ENCODE measurements around the gene KLK12.
A peak's percentile ranks its signal among the peaks of the same experiment; 100 is the strongest.

The KLK12 gene, protein sequence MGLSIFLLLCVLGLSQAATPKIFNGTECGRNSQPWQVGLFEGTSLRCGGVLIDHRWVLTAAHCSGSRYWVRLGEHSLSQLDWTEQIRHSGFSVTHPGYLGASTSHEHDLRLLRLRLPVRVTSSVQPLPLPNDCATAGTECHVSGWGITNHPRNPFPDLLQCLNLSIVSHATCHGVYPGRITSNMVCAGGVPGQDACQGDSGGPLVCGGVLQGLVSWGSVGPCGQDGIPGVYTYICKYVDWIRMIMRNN

DNA sequence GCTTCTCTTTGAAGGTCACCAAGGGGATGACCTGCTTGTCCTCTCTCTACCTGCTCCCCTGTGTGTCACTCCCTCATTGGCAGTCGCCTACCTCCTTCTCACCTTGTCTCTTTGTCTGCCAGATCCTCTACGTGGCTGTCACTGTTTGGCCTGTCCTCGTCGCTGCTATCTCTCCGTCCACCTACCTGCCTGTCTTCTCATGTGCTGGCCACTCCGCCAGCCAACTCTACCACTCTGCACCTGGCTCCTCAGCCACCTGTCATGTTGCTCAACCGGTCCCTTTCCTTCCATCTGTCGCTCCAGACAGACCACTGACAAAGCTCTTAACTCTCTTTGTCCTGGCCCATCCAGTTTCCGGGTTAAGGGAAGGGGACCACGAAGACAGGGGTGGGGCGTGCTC, at the start of gene KLK12:
Gene KLK12, minus strand, starts transcription at position 299 of the 400 bp plus-strand sequence. CDS start 381 bp downstream, outside the sequence.
- DNase-seq = no peak

DNA sequence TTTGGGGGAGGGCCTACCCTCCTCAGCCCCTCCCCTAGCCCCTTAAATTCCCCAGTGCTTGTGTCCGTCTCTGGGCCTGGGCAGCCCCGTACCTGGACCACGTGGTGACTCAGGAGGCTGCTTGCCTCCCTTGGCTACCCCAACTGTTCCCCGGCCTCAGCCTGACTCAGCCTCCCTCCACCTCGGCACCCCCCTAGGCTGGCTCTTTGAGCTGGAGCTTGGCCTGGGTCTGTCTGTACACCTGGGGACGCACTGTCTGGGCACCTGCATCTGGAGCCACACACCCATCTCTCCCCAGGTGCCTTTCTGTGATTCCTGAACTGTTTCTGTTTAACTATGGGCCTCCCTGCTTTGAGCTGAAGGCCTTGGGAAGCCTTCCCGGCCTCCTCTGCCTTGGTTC, 49.7 kb upstream of the KLK12 start:
- no peak for DNase-seq

DNA sequence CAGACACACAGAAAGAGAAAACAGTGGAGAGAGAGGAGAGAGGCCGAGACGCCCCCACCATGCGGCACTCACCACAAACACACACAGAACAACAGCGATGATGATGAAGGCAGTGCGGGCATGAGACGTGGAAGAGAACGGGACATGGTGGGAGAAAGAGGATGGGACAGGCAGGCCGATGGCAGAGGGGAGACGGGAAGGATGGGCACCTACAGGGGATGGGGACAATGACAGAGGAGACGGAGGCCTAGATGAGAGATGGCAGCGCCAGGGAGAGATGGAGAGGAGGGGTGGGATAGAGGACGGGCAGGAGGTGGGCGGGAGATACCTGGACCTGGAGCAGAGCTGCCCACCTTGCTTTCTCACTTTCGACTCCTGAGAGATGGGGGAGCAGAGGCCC, 49.0 kb upstream of the KLK12 start:
- DNase-seq = no peak

DNA sequence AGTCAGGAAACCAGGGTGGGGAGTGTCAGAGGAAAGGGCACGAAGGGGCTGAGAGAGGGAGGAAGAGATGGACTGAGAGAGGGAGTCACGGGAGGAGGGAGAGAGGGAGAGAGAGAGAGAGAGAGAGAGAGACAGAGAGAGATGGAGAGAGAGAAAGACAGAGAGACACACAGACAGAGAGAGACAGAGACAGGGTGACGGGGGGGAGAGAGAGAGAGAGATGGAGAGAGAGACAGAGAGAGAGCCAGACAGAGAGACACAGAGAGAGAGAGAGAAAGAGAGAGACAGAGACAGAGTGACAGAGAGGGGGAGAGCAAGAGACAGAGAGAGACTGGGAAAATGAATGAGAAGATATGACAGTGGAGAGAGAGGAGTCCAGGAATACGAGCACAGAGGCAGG, 48.4 kb upstream of the KLK12 start:
- DNase-seq = no peak

DNA sequence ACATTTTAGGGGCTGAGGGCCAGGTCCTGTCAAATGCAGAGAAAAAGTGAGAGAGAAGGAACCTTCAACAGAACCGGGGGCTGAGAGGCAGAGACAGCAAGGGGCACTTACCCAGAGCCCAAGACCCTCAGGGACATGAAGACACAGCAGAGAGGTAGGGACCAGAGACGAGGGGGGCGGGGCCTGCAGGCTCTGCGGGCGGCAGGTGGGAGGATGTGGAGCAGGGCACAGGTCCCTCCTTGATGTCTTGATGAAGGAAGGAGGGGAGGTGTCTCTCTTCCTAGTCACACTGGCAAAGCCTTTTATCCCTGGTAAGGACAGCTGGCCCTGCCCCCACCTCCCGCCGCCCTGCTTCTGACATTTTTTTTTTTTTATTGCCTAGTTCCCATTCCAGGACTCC, 47.8 kb upstream of the KLK12 start, which contains the start of gene KLK14:
Gene KLK14, minus strand, starts transcription at position 277 of the 400 bp plus-strand sequence. Its CDS starts 273 bp downstream, at position 4.
- DNase-seq = no peak

DNA sequence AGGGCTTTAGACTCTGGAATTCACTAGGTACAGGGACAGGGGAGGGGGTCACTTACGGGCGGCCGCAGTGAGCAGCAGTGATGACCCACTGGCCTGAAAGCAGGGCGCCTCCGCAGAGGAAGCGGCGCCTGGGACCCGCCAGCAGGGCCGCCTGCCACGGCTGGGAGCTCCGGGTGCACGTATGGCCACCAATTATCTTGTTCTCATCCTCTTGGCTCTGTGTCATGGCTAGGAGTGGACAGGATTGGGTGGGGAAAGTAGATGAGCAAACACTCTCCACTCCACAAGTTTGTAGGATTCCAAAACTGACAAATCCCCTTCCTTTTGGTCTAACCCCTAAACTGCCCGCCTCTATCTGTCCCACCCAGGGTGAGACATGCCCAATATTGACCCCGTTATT, 46.7 kb upstream of the KLK12 start:
- no peak for DNase-seq

DNA sequence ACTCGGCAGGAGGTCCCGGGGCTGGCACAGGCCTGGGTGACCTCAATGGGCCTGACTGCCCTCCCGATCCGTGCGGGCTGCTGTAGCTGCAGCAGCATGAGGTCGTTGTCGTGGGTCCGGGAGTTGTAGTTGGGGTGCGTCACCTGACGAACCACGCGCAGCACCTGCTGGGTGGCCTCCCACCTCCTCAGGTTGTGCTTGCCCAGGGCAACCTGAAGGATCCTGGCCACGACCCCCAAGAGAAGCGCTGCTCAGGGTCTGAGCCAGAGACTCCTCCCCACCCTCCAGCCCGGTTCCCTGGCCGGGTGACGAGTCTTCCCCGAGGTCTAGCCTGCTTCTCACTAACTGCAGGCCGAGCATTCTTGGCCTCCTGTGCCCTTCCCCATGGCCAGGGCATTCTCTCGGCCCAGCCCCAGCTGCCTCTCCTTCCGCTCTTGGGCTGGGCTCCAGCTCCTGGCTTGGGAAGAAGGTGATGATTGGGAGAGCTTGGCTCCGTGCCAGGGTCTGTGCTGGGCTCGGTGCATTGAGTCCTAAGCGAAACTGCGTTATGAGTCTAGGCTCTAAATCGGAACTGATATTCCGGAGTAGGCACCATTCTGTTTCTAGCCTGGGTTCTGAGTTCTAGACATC, 44.8 kb upstream of the KLK12 start:
- no peak for DNase-seq

DNA sequence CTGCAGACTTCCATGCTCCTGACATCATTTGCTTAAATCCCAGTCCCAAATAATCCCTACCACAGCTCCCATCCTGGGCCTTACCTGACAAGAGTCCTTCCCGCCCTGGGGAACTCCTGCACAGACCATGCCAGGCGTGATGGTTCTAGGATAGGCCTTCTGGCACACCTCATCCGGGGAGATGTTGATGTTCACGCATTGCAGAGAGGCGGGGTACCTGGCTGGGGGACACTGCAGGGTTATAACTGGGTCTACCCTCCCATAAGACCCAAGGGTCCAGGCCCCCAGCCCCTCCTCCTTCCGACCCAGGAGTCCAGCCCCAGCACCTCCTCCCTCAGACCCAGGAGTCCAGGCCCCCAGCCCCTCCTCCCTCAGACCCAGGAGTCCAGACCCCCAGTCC, 43.9 kb upstream of the KLK12 start:
- DNase-seq = no peak

DNA sequence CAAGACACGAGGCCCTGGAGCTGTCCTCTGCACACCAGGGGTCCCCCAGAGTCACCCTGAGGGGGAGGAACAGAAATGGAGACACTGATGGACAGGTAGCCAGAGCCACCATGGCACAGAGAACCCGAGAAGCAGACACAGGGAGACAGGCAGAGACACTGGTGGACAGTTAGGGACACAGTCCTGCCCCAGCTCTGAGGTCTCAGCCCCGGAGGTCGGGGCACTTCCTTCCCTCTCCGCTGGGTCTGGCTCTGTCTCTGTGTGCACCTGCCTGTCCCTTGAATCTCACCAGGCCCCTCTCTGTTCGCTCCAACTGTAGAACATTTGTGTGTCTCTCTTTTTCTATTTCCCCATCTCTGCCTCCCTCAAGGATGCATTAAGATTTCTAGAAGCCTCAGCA, 43.3 kb upstream of the KLK12 start:
- DNase-seq = no peak

DNA sequence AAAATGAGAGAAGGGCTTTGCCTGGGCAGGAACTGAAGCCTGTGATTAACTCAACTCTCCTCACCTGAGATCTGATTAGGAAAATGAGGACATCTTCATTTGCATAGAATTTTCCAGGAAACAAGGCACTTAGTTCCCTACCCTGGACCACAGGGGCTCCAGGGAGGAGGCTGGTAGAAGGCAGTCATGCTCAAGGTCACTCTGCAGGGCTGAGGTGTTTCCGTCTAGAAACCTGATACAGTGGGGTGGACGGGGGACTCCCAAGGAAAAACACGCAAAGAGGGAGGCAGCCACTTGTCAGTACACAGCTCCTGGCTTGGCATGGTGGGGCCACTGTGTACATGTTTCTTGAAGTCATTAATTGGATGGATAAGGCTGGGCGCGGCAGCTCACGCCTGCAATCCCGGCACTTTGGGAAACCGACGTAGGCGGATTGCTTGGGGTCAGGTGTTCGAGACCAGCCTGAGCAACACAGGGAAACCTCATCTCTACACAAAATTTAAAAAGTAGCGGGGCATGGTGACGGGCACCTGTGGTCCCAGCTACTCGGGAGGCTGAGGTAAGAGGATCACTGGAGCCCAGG, 41.9 kb upstream of the KLK12 start:
- DNase-seq = no peak

DNA sequence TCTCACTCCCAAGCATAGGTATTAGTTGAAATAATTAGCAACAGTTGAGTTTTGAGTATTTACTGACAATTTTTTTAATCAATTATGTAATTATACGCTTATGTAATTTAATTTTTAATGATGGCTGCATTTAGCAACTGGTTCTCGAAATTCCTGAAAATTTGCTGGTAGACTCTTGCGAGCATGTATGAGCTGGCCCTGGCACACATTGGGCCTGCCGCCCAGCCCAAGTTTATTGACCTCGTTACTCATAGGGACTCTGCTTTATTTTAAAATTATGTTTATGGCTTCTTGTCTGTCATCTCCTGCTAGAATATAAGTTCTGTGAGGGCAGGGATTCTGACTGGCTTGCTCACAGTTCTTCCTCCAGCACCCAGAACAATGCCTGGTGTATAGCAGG, 41.2 kb upstream of the KLK12 start:
- DNase-seq = no peak

DNA sequence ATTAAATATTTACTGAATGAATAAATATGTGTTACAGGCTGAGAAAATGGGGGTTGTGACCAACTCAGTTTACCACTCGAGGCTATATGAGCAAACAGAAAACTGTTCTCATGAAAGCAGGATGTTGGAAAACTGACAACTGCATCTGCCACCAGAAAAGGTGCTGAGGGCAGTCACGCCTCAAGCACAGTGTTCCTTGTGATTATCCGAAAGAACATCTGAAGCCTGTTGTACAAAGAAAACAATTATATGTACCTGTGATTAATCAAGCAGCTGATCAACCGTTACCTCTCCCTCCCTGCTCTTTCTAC, 36.2 kb upstream of the KLK12 start:
- DNase-seq = no peak

DNA sequence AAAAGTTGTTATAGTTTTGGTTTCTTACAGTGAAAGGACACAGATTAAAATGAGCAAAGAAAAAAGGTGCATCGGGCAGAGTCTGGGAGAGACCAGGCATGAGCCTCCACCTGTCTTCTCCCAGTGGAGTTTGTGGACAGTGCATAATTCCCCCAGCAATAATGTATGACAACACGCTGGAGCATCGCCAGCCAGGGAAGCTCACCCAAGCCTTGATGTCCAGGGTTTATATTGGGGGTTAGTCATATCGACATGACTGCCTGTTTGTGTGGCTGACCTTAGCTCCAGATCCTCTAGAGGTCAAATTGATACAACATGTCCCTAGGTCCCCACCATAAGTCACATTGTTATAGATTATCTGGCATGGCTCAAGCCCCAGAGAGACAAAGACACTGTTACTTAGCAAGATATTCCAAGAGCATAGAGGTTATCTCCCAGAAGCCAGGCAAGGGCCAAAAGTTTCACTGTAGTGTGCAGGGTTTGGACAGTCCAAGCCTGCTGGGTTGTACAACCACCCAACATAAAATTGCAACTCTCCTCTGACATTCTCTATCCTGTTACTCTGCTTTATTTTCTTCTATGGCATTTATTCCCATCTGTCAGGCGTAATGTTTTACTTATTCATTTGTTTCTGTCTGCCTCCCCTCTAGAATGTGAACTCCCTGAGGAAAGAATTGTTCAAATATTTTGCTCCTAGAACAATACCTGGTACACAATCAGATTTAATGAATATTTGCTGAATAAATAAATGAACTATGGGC, 35.7 kb upstream of the KLK12 start:
- DNase-seq = no peak

DNA sequence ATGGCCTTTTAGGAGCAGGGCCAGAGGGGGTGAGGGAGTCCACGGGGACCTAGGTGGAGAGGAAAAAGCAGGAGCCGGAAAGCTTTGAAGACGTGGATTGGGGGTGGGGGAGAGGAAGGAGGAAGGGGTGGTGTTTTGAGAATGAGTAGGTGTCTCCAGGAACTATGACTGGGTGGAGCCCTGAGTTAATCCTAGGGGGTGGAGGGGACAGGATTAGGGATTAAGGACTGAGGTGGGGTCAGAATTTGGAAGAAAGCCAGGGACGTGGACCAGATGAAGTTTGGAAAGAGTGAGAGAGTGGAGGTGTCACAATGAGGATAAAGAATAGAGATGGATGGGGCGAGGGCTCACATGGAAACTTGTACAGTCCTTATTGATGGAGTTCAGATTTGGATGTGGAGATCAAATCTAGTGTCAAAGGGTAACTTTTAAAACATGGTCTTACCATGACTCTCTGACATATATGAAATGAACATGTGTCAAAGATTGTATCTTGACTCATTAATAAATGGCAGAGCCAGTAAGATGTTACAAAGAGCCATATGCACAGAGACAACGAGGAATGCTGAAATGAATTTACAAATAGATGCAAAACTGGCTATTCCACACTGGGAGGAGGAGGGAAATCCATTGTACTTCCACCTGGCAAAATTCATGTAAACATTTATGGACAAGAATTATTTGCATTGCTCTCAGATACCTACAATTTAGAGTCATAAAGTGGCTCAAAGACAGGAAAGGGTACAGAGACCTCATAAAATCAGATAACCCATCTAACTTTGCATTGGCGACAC, 31.8 kb upstream of the KLK12 start:
- no peak for DNase-seq

DNA sequence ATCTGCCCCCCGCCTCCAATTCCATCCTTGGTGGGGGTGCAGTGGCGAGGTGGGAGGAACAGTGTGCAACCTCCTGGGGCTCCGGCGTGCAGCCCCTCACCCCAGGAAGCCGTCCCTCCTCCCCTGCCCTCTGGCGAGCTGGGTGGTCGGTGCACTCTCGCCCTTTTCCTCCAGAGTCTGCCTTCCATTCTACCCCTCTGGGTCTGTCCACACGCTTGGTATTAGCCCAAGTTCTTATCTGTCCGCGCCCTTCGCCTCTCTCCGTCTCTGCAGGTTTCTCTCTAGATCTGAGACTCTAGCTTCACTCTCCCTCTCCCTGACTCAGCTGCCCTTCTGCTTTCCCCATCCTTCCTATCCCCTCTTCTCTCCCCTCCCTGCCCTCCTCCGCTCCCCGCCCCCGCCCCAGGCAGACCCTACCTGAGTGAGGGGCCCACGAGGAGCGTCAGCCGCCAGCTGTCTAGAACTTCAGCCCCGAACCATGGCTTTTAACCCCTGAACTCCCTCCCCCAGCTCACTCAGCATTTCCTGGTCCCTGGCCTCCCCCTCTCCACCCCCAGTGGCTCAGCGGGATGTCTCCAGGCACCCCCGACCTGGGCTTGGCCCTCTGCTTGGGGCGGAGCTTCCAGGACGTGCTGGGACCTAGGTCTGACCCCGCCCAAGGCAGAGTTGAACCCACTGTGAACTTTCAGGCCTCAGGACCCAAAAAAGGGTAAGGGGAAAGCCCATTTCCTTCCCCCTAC, 30.6 kb upstream of the KLK12 start:
- DNase-seq = no peak

DNA sequence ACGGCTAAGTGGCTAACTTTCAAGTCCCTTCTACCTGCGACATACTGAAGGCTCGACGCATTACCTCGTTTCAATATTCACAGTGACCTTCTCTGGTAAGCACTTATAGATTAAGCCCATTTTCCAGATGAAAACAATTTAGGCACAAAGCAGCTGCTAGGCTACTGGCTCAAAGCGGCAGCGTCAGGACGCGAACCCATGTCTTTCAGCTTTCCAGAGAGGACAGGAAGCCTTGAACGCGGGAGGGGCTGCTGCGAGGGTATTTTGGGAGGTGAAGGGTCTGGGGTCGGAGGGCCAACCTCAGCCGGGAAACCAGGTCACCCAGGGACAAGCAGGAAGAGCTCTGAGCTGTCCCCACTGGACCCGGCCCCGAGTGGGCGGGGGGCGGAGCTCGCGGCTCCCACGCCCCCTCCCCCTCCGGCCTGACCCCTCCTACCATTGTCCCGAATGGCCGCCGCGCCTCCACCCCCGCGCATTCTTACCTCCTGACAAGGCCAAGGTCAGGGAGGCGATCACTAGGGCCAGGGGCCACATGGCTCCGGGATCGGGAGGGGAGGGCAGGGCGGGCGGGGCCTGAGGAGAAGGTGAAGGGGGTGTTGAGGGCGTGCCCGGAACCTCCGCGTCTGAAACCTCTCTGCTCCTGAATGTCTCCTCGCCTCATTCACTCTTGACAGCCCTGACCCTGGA, 29.9 kb upstream of the KLK12 start, which contains the start of gene KLK13:
Gene KLK13, minus strand, starts transcription at position 559 of the 687 bp plus-strand sequence. Its CDS starts 25 bp downstream, at position 534.
- DNase-seq = peak; percentile 7

DNA sequence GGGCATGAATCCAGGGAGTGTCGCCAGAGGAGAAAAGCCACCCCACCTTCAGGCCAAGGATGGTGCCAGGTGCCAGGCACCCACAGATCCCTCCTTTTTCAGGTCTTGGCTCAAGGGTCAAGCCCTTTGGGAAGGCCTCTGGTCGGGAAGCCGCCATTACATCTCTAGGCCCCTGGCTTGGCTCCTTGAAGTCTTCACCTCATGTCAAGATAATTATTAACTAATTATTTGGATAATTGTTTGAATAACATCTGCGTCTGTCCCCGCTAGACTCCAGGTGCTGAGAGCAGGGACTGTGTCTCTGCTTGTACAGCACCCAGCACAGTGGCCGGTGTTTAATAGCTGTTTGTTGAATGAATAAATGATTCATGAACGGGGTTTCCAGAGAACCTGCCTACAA, 28.9 kb upstream of the KLK12 start:
- no peak for DNase-seq

DNA sequence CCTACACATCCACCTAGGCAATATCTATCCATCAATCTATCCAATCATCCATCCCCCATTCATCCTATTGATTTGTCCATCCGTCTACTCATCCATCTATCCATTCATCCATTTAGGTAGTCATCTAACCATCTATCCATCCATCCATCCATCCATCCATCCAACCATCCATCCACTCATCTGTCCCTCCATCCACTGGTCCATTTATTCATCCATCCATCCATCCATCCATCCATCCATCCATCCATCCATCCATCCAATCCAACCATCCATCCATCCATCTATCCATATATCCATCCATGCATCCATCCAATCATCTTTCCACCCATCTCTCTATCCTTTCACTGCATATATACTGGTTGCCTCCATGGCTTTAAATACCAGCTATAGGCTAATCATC, 26.2 kb upstream of the KLK12 start:
- no peak for DNase-seq

DNA sequence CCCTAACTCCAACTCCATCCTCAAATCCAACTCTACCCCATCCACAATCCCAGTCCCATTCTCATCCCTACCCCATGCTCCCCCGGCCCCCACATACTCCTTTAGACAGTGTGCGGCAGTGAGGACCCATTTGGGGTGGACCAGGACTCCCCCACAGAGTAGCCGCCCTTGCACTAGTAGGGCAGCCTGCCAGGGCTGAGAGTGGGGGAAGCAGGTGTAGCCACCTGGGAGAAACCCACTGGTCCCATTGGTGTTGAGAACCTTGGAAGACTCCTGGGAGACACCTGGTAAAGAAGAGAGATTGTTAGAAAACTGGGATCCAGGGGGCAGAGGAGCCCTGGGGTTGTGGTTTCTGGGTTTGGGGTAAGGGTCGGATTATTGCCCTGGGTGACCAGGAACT, 25.5 kb upstream of the KLK12 start:
- no peak for DNase-seq

DNA sequence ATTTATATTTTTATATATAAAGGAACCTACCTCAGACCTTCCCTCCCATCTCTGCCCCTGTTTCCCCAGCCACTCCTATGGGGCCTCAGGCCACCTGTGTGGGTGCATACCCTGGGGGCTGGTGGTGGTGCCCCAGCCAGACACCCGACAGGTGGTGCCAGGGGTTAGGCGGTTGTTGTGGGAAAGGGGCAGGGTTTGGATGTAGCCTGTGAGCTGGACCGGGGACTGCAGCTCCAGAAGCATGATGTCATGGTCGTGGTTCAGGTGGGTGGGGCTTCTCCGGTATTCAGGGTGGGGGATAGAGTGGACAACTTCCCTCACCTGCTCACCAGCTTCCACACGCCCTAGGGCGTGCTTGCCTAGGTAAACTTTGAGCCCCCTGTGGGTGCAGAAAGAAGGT, 24.9 kb upstream of the KLK12 start:
- no peak for DNase-seq

DNA sequence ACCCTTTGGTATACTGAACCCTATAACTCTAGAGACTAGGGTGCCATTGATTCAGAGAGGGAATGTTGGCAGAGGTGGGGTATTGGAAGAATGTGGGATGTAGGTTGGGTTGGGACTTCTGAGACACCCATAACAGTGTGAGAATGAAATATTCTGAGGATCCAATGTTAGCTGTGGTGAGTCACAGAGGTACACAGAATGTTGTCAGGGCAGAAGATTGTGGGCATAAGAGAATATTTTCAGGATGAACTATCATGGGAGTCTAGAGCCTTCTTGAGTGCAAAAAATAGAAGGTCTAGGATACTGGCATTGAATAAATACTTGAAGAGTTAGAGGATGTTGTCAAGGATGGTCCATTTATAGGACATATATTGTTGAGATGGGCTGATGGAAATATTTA, 21.1 kb upstream of the KLK12 start:
- no peak for DNase-seq

DNA sequence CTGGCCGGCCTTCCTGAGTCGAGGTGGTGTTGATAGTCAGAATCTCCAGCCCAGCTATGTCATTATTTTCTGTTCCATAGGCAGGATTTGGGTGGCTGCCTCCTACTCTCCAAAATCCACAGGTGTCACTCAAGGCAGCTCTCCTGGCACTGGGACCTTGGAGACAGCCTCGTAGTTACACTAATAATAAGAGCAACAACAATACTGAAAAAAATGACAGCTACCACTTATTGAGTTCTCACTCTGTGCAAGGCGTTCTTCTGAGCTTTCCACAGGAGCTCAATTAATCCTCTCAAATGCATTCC, 12.2 kb upstream of the KLK12 start:
- no peak for DNase-seq
